HG02938 (cell line): ENCODE results near the gene GLT8D2.

ENCODE experiments used
- ATAC-seq: cut with Tn5 transposase; IDR thresholded peaks from one replicate; pipeline ENCODE4 v1.9.1; 2021; ENCODE audit warnings: mild to moderate bottlenecking, moderate library complexity; ENCODE audit not compliant: unreplicated experiment

GLT8D2 gene

GRCh38 chr12:103955811-103956508, 94.0 kb downstream of the GLT8D2 start:
- no peak for ATAC-seq

DNA sequence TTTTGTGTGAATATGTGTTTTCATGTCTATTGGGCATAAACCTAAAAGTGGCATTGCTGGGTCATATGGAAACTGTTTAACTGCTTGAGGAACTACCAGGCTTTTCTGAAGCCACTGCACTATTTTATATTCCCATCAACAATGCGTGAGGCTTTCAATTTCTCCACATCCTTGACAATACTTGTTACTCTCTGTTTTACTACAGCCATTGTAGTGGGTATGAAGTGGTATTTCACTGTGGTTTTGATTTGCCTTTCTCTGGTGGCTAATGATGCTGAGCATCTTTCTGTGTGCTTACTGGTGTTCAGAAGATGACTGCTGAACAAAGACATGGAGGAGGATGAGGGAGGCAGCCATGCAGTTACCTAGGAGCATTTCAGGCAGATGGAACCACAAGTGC, 97.5 kb downstream of the GLT8D2 start:
- ATAC-seq: no peak

GRCh38 chr12:103948746-103949406, 101.1 kb downstream of the GLT8D2 start:
- ATAC-seq: no peak

GRCh38 chr12:103947871-103948555, 102.0 kb downstream of the GLT8D2 start:
- no peak for ATAC-seq

DNA sequence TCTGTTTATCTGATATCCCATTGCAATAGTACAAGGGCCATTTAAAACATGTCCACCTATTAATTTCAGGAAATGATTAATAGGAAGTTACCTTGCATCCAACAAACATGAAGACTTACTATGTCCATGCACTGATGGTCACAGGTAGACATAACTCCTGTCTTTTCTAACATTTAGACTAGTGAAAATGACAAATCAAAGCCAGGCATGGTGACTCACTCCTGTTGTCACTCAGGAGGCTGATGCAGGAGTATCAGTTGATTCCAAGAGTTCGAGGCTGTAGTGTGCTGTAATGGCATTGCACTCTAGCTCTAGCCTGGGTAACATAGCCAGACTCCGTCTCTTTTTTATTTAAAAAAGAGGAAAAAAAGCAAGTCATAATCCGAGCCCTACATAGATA, 105.0 kb downstream of the GLT8D2 start:
- no peak for ATAC-seq
